GM12878 (cell line): ENCODE measurements around the gene SCRN2. TPM values are rescaled to one million over a fixed set of nuclear protein-coding genes. Genes with fewer than 3 reads are reported as not detected.

Source experiments
- ATAC-seq: fragments of 200-7000 bp; cut with Tn5 transposase; 3 replicates; pipeline ENCODE4 v1.9.1; 2020; ENCODE audit warnings: mild to moderate bottlenecking, moderate library complexity
- BruUV-seq: library from RNA; stranded (reverse); fragments of 400-500 nt; replicated peaks from 2 replicates; lab custom pipeline; 2021; lab: Mats Ljungman, UMichigan
- CTCF ChIA-PET: fragments of 300-600 bp; sonication (Branson Sonifier 250); formaldehyde crosslinking; extraction: SDS; loops from one replicate; lab custom pipeline; 2021; ENCODE audit warnings: inconsistent platforms; lab: Yijun Ruan, JAX
- POLR2A ChIA-PET: fragments of 350-600 bp; formaldehyde crosslinking; extraction: SDS; loops from one replicate; lab custom pipeline; 2021; ENCODE audit warnings: inconsistent platforms; lab: Charles Lee
- RAD21 ChIA-PET: fragments of 300-600 bp; sonication (Branson Sonifier 250); formaldehyde crosslinking; loops from one replicate; lab custom pipeline; 2023; ENCODE audit warnings: antibody characterized with exemption; ENCODE audit not compliant: unreplicated experiment; lab: Charles Lee
- SMC1A ChIA-PET: fragments of 300-600 bp; sonication (Branson Sonifier 250); formaldehyde crosslinking; loops from one replicate; lab custom pipeline; 2023; ENCODE audit not compliant: unreplicated experiment, uncharacterized antibody; lab: Charles Lee
- DNase-seq: peaks from one replicate; pipeline ENCODE4 v3.0.0-alpha.2; 2011; ENCODE audit warnings: low read depth, low spot score
- FAIRE-seq: peaks from 3 replicates; lab custom pipeline; 2011; peaks lifted over from hg19 to GRCh38; lab: Jason Lieb, UNC
- H2AFZ ChIP-seq: 2 replicates; pipeline ENCODE4 v1.6.0; 2011; ENCODE audit warnings: low read depth, low read length, control low read depth; ENCODE audit not compliant: control insufficient read depth
- H3K27ac ChIP-seq: 2 replicates; pipeline ENCODE4 v1.5.1; 2011; ENCODE audit warnings: control low read depth; ENCODE audit not compliant: control insufficient read depth, insufficient read depth
- H3K27me3 ChIP-seq, 2 experiments: replicated peaks in 1 of 2; 2 replicates each; pipeline versions ENCODE4 v1.6.0 to v1.6.1; 2011; ENCODE audit warnings: low read length in 1 of 2; ENCODE audit not compliant: control insufficient read depth in 2 of 2, insufficient read depth in 2 of 2
- H3K36me3 ChIP-seq, 2 experiments: 2 replicates each; pipeline ENCODE4 v1.5.1; 2011; ENCODE audit warnings: low read length in 1 of 2; ENCODE audit not compliant: control insufficient read depth in 2 of 2, insufficient read depth in 2 of 2
- H3K4me1 ChIP-seq: 2 replicates; pipeline ENCODE4 v1.6.1; 2011; ENCODE audit warnings: mild to moderate bottlenecking, low read length, moderate library complexity, mixed read lengths; ENCODE audit not compliant: control insufficient read depth, insufficient read depth
- H3K4me2 ChIP-seq: 2 replicates; pipeline ENCODE4 v1.6.0; 2011; ENCODE audit warnings: control low read depth; ENCODE audit not compliant: control insufficient read depth, insufficient read depth
- H3K4me3 ChIP-seq: fragments of 200-600 bp; sonication (generic); 2 replicates; pipeline ENCODE4 v1.5.1; 2016
- H3K79me2 ChIP-seq: 2 replicates; pipeline ENCODE4 v1.6.0; 2011; ENCODE audit warnings: low read length; ENCODE audit not compliant: control insufficient read depth, insufficient read depth
- H3K9ac ChIP-seq: 2 replicates; pipeline ENCODE4 v1.8.0; 2011; ENCODE audit warnings: low read length, control low read depth, mixed read lengths; ENCODE audit not compliant: control insufficient read depth, insufficient read depth
- H3K9me3 ChIP-seq: replicated peaks from 3 replicates; pipeline ENCODE4 v1.5.1; 2011; ENCODE audit warnings: mild to moderate bottlenecking, low read length; ENCODE audit not compliant: control insufficient read depth, insufficient read depth
- H4K20me1 ChIP-seq: 2 replicates; pipeline ENCODE4 v1.6.0; 2011; ENCODE audit not compliant: control insufficient read depth, insufficient read depth
- CREM ChIP-seq: IDR thresholded peaks from 2 replicates; pipeline ENCODE4 v1.6.1; 2014; ENCODE audit warnings: antibody characterized with exemption, low read depth
- EGR1 ChIP-seq, 2 experiments: IDR thresholded peaks; 1 replicate in 1 of 2; 2 replicates in 1 of 2; pipeline ENCODE4 v1.6.1; 2011 to 2012; ENCODE audit warnings: low read depth in 2 of 2, low read length in 2 of 2, borderline replicate concordance in 1 of 2, mild to moderate bottlenecking in 1 of 2, moderate library complexity in 1 of 2
- FOS ChIP-seq: IDR thresholded peaks from 3 replicates; pipeline ENCODE4 v1.6.1; 2011; ENCODE audit warnings: borderline replicate concordance; ENCODE audit not compliant: insufficient read length; ENCODE audit errors: extremely low read depth
- FOXM1 ChIP-seq: IDR thresholded peaks from 2 replicates; pipeline ENCODE4 v1.6.1; 2012; ENCODE audit warnings: low read depth, mild to moderate bottlenecking, inconsistent platforms, low read length, moderate library complexity
- HDGF ChIP-seq: fragments of 450-650 bp; IDR thresholded peaks from 2 replicates; pipeline ENCODE4 v1.6.1; 2016; ENCODE audit warnings: antibody characterized with exemption
- IRF4 ChIP-seq: IDR thresholded peaks from 2 replicates; pipeline ENCODE4 v1.6.1; 2011; ENCODE audit warnings: low read depth, low read length
- MTA2 ChIP-seq: fragments of 450-650 bp; IDR thresholded peaks from 2 replicates; pipeline ENCODE4 v1.6.1; 2016; ENCODE audit warnings: low read depth, mild to moderate bottlenecking, moderate library complexity
- NFIC ChIP-seq: IDR thresholded peaks from 2 replicates; pipeline ENCODE4 v1.6.1; 2012; ENCODE audit warnings: low read depth, mild to moderate bottlenecking, inconsistent platforms, low read length, moderate library complexity
- NFYA ChIP-seq: IDR thresholded peaks from 2 replicates; pipeline ENCODE4 v1.6.1; 2011; ENCODE audit warnings: low read depth, mild to moderate bottlenecking, low read length, improper control_type of control experiment, borderline replicate concordance
- PML ChIP-seq: IDR thresholded peaks from 2 replicates; pipeline ENCODE4 v1.6.1; 2012; ENCODE audit warnings: low read length, inconsistent platforms
- POLR2AphosphoS2 ChIP-seq: IDR thresholded peaks from 2 replicates; pipeline ENCODE4 v1.6.1; 2011; ENCODE audit warnings: low read depth, mild to moderate bottlenecking, low read length, improper control_type of control experiment, moderate library complexity
- SRF ChIP-seq, 2 experiments: IDR thresholded peaks; 2 replicates each; pipeline ENCODE4 v1.6.1; 2011; ENCODE audit warnings: low read depth in 2 of 2, low read length in 2 of 2, mild to moderate bottlenecking in 1 of 2, moderate library complexity in 1 of 2
- TBL1XR1 ChIP-seq: IDR thresholded peaks from 2 replicates; pipeline ENCODE4 v1.6.1; 2012; ENCODE audit warnings: low read depth, low read length, improper control_type of control experiment
- TCF7 ChIP-seq: IDR thresholded peaks from 2 replicates; pipeline ENCODE4 v1.6.1; 2014; ENCODE audit warnings: antibody characterized with exemption, borderline replicate concordance
- ZNF217 ChIP-seq: fragments of 450-650 bp; IDR thresholded peaks from 2 replicates; pipeline ENCODE4 v1.6.1; 2017; ENCODE audit warnings: antibody characterized with exemption, mild to moderate bottlenecking
- WGBS: methylation state at CpG from one replicate; pipeline ENCODE4 v1.1.6; 2016; ENCODE audit warnings: low lambda C conversion rate; ENCODE audit not compliant: insufficient replicate concordance, insufficient coverage; ENCODE audit errors: missing lambda C conversion rate; 5-methylcytosine and 5-hydroxymethylcytosine counted together
- in situ Hi-C: fragments of 300-500 bp; cut with MboI; formaldehyde crosslinking; loops from 9 replicates; pipeline ENCODE4 v1.14.3; 2018; ENCODE audit warnings: mixed read lengths
- intact Hi-C: fragments of 100-400 bp; cut with micrococcal nuclease; formaldehyde crosslinking; loops from one replicate; pipeline ENCODE4 v1.14.2; 2022; ENCODE audit not compliant: unreplicated experiment
- polyA plus RNA-seq, 11 experiments: library from polyadenylated mRNA; depleted of rRNA in 4 of 11; unstranded in 6 of 11; stranded (reverse) in 5 of 11; fragments of >200 nt; fragmentation: Nextera tagmentation in 4 of 11; fragmentation: Illumina TruSeq in 1 of 11; extraction: Ambion mirVana in 4 of 11; extraction: Trizol in 1 of 11; gene quantifications; 1 replicate in 1 of 11; 2 replicates in 10 of 11; pipeline versions ENCODE4 v1.2.1 to v1.2.3, GENCODE V29; 2011 to 2016; ENCODE audit warnings: inconsistent platforms in 2 of 11, missing spikeins in 2 of 11, low read depth in 1 of 11
- total RNA-seq, 4 experiments: library from RNA; depleted of rRNA in 3 of 4; stranded (reverse); fragments of >200 nt in 3 of 4; fragmentation: Illumina TruSeq in 1 of 4; extraction: Trizol in 1 of 4; gene quantifications; 2 replicates each; pipeline versions ENCODE4 v1.2.1 to v1.2.3, GENCODE V29; 2013 to 2021
- TF ChIP-seq, protein P1 (sequence below): IDR thresholded peaks from 2 replicates; pipeline ENCODE4 v1.6.1; 2012; ENCODE audit warnings: improper control_type of control experiment, low read depth, low read length; ENCODE audit not compliant: insufficient replicate concordance
- TF ChIP-seq, protein P2 (sequence below): fragments of 450-650 bp; formaldehyde crosslinking; IDR thresholded peaks from 2 replicates; pipeline ENCODE4 v1.5.0; 2022; ENCODE audit warnings: mild to moderate bottlenecking, missing genetic modification characterization

Gene SCRN2
- total and polyA plus RNA-seq, 10 of the 15 experiments (the other 5 are each of a cell fraction or from before 2014, with no cell fraction given): 0.34 to 33.3 (median 20.1) TPM

- Histone ChIP-seq H3K27ac (peak overlapping the region; percentile 17; the same call in 1 of the 2 replicates), H4K20me1 (no peaks in the 10 kb centered on the region), H3K9ac (peak overlapping the region; percentile 80), H2AFZ (peak overlapping the region; percentile 88), H3K27me3 (no peaks in the 10 kb centered on the region), H3K4me3 (peak overlapping the region; percentile 93), H3K36me3 (peaks cover 5 to 17% of the 10 kb centered on the region in 2 experiments; a peak in 3 of 4 replicates), H3K4me1 (peaks cover 10% of the 10 kb centered on the region), H3K4me2 (peak overlapping the region; percentile 93), H3K79me2 (peaks cover 7% of the 10 kb centered on the region; the same call in 1 of the 2 replicates), H3K9me3 (no peaks in the 10 kb centered on the region)
- intact Hi-C loops: no loop called here
- RAD21 ChIA-PET: interaction anchor here (1.1 kb wide), 1 partner anchor 120 kb away, joined by 6 read pairs; no protein-coding TSS in a partner anchor
- 0% methylated on average over 4 of the region's 4 CpGs for WGBS
- ATAC-seq (peak; percentile 3; the same call in 1 of the 3 replicates), DNase-seq (no peak), FAIRE-seq (no peak)
- POLR2A ChIA-PET: interaction anchor here (1.2 to 2.1 kb wide), 3 partner anchors 10 to 150 kb away, joined by 5 to 14 read pairs (median 6); partner anchors contain the start of genes CDK5RAP3, LRRC46, MRPL10 and SCRN2
- CTCF ChIA-PET: interaction anchor here (0.6 to 2.5 kb wide), 13 partner anchors 10 to 170 kb away, joined by 3 to 20 read pairs (median 3); partner anchors contain the start of genes CDK5RAP3, LRRC46, MRPL10 and SCRN2
- SMC1A ChIA-PET: interaction anchor here (1.3 to 1.4 kb wide), 2 partner anchors 10 to 197 kb away, joined by 3 to 7 read pairs; partner anchors contain the start of genes LRRC46 and MRPL10
- in situ Hi-C loops: no loop called here
- BruUV-seq: no TSS peak
- TF ChIP-seq HDGF: no peak
- TF ChIP-seq, protein P1, sequence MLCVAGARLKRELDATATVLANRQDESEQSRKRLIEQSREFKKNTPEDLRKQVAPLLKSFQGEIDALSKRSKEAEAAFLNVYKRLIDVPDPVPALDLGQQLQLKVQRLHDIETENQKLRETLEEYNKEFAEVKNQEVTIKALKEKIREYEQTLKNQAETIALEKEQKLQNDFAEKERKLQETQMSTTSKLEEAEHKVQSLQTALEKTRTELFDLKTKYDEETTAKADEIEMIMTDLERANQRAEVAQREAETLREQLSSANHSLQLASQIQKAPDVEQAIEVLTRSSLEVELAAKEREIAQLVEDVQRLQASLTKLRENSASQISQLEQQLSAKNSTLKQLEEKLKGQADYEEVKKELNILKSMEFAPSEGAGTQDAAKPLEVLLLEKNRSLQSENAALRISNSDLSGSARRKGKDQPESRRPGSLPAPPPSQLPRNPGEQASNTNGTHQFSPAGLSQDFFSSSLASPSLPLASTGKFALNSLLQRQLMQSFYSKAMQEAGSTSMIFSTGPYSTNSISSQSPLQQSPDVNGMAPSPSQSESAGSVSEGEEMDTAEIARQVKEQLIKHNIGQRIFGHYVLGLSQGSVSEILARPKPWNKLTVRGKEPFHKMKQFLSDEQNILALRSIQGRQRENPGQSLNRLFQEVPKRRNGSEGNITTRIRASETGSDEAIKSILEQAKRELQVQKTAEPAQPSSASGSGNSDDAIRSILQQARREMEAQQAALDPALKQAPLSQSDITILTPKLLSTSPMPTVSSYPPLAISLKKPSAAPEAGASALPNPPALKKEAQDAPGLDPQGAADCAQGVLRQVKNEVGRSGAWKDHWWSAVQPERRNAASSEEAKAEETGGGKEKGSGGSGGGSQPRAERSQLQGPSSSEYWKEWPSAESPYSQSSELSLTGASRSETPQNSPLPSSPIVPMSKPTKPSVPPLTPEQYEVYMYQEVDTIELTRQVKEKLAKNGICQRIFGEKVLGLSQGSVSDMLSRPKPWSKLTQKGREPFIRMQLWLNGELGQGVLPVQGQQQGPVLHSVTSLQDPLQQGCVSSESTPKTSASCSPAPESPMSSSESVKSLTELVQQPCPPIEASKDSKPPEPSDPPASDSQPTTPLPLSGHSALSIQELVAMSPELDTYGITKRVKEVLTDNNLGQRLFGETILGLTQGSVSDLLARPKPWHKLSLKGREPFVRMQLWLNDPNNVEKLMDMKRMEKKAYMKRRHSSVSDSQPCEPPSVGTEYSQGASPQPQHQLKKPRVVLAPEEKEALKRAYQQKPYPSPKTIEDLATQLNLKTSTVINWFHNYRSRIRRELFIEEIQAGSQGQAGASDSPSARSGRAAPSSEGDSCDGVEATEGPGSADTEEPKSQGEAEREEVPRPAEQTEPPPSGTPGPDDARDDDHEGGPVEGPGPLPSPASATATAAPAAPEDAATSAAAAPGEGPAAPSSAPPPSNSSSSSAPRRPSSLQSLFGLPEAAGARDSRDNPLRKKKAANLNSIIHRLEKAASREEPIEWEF: no peak
- no peak for TF ChIP-seq NFYA
- no peak for TF ChIP-seq ZNF217
- no peak for TF ChIP-seq POLR2AphosphoS2
- TF ChIP-seq PML: no peak
- no peak for TF ChIP-seq IRF4
- TF ChIP-seq FOXM1: no peak
- TF ChIP-seq NFIC: no peak
- TF ChIP-seq SRF (IDR thresholded peaks at IDR 0.05; ENCODE audit: low read depth in 2 of 2, low read length in 2 of 2): no peak
- no peak for TF ChIP-seq EGR1 (IDR thresholded peaks at IDR 0.05; ENCODE audit: borderline replicate concordance in 1 of 2, low read depth in 2 of 2, low read length in 2 of 2)
- TF ChIP-seq FOS: no peak
- TF ChIP-seq TBL1XR1: no peak
- TF ChIP-seq TCF7: no peak
- TF ChIP-seq MTA2: no peak
- TF ChIP-seq, protein P2, sequence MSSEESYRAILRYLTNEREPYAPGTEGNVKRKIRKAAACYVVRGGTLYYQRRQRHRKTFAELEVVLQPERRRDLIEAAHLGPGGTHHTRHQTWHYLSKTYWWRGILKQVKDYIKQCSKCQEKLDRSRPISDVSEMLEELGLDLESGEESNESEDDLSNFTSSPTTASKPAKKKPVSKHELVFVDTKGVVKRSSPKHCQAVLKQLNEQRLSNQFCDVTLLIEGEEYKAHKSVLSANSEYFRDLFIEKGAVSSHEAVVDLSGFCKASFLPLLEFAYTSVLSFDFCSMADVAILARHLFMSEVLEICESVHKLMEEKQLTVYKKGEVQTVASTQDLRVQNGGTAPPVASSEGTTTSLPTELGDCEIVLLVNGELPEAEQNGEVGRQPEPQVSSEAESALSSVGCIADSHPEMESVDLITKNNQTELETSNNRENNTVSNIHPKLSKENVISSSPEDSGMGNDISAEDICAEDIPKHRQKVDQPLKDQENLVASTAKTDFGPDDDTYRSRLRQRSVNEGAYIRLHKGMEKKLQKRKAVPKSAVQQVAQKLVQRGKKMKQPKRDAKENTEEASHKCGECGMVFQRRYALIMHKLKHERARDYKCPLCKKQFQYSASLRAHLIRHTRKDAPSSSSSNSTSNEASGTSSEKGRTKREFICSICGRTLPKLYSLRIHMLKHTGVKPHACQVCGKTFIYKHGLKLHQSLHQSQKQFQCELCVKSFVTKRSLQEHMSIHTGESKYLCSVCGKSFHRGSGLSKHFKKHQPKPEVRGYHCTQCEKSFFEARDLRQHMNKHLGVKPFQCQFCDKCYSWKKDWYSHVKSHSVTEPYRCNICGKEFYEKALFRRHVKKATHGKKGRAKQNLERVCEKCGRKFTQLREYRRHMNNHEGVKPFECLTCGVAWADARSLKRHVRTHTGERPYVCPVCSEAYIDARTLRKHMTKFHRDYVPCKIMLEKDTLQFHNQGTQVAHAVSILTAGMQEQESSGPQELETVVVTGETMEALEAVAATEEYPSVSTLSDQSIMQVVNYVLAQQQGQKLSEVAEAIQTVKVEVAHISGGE: no peak
- no peak for TF ChIP-seq CREM
Observed at GRCh38 chr17:47821031-47821423, 20.0 kb downstream of the SCRN2 start.
